Measurements from ENCODE around the gene SPATA19.

GRCh38 chr11:133819114-133819513 is 26.2 kb downstream of the SPATA19 start:
- TF ChIP-seq POLR2AphosphoS5 (IDR thresholded peaks at IDR 0.05; ENCODE audit: low read depth) (no peak), CTCF (conservative IDR thresholded peaks at IDR 0.05; ENCODE audit: low read depth in 2 of 2) (no peak), REST (IDR thresholded peaks at IDR 0.05; ENCODE audit: unreplicated experiment) (no peak)
